Astrocyte (in vitro differentiated cells and primary cell): ENCODE measurements around the gene LY86.

Experiments used
- CTCF ChIP-seq: IDR thresholded peaks from 2 replicates; pipeline ENCODE4 v1.5.1; 2011; ENCODE audit warnings: low read depth, mild to moderate bottlenecking, inconsistent platforms, low read length, moderate library complexity; ENCODE audit not compliant: insufficient read depth
- EZH2 ChIP-seq: IDR thresholded peaks from 2 replicates; pipeline ENCODE4 v1.6.1; 2012; ENCODE audit warnings: mild to moderate bottlenecking, low read length, inconsistent platforms; ENCODE audit not compliant: insufficient read depth

DNA sequence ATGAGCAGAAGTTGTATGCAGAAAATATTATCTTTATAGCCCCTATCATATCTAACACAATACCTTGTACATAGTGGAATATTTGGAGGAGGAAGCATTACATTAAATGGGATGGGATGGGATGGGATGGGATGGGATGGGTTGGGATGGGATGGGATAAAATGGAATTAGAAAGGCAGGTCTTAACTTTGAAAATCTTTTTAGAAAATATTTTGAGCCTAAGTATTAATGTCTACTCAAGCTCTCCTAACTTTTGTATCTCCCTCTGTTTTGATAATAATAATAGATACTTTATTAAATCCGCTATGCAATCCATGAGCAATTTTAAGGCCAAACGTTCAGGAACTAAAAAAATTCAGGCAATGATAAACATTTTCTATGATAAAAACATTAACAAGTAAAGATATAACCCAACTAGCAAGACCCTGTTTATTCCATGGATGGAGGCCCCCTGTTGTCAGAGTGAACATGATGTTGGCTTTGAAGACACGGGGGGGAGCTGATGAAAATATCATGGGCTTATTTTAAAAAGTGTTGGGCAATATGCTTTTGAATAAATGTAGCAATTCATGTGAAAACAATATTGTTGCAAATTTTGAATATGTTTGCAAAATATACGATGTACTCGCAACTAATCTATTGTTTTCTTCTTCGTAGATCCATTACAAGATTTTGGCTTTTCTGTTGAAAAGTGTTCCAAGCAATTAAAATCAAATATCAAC, 35.9 kb downstream of the LY86 start:
- TF ChIP-seq CTCF: no peak
- TF ChIP-seq EZH2: no peak
